Small intestine (tissue), 7 donors: ENCODE measurements around the gene C12orf76. TPM values are rescaled to one million over a fixed set of nuclear protein-coding genes. Genes with fewer than 3 reads are reported as not detected.

Source experiments
- DNase-seq, 2 donors: peaks; one replicate each; pipeline versions ENCODE4 v3.0.0 to v3.0.0-alpha.2; 2013
- FAIRE-seq: peaks from 2 replicates; lab custom pipeline; 2012; peaks lifted over from hg19 to GRCh38; lab: Jason Lieb, UNC
- H3K27ac ChIP-seq, 3 donors: one replicate each; pipeline ENCODE4 v1.5.1; 2013; ENCODE audit warnings: low read length in 2 of 3, mild to moderate bottlenecking in 2 of 3, control low read depth in 1 of 3, inconsistent platforms in 1 of 3, low read depth in 1 of 3, moderate library complexity in 1 of 3
- H3K27me3 ChIP-seq, 3 donors: one replicate each; pipeline ENCODE4 v1.6.1; 2013; ENCODE audit warnings: low read length in 3 of 3, inconsistent platforms in 1 of 3; ENCODE audit not compliant: control insufficient read depth in 3 of 3, insufficient read depth in 3 of 3
- H3K36me3 ChIP-seq, 3 donors: one replicate each; pipeline ENCODE4 v1.6.1; 2013; ENCODE audit warnings: low read length in 3 of 3, inconsistent platforms in 1 of 3, low read depth in 1 of 3, mild to moderate bottlenecking in 1 of 3, moderate library complexity in 1 of 3; ENCODE audit not compliant: control insufficient read depth in 3 of 3, insufficient read depth in 2 of 3
- H3K4me1 ChIP-seq, 3 donors: one replicate each; pipeline ENCODE4 v1.6.1; 2013; ENCODE audit warnings: low read length in 2 of 3, inconsistent platforms in 1 of 3, low read depth in 1 of 3, mild to moderate bottlenecking in 1 of 3, moderate library complexity in 1 of 3; ENCODE audit not compliant: control insufficient read depth in 3 of 3, insufficient read depth in 2 of 3
- H3K4me3 ChIP-seq, 3 donors: one replicate each; pipeline ENCODE4 v1.5.1; 2013; ENCODE audit warnings: low read length in 3 of 3, control low read depth in 1 of 3, inconsistent platforms in 1 of 3, low read depth in 1 of 3, mild to moderate bottlenecking in 1 of 3, moderate library complexity in 1 of 3
- H3K9me3 ChIP-seq, 2 donors: one replicate each; pipeline ENCODE4 v1.6.1; 2013; ENCODE audit warnings: low read depth in 1 of 2, low read length in 1 of 2; ENCODE audit not compliant: control insufficient read depth in 2 of 2, insufficient read depth in 1 of 2
- WGBS, 3 donors: extraction: QIAGEN DNeasy Blood & Tissue Kit; methylation state at CpG; one replicate each; pipeline ENCODE4 v1.1.7; 2013; 5-methylcytosine and 5-hydroxymethylcytosine counted together
- polyA plus RNA-seq, 4 donors: library from polyadenylated mRNA; stranded (reverse) in 3 of 4; unstranded in 1 of 4; fragments of 200-250 nt in 3 of 4; fragments of 120-200 nt in 1 of 4; gene quantifications; one replicate each; pipeline versions ENCODE4 v1.2.1 to v1.2.3, GENCODE V29; 2013
- donor health status: healthy with polysubstance abuse.
- donor health status: control.
- donor health status: control.
- donor health status: Bipolar disorder and iron deficiency.
- donor health status: healthy.

Gene C12orf76
- polyA plus RNA-seq, 4 donors = 5.4 to 32.4 (median 8.1) TPM

DNA sequence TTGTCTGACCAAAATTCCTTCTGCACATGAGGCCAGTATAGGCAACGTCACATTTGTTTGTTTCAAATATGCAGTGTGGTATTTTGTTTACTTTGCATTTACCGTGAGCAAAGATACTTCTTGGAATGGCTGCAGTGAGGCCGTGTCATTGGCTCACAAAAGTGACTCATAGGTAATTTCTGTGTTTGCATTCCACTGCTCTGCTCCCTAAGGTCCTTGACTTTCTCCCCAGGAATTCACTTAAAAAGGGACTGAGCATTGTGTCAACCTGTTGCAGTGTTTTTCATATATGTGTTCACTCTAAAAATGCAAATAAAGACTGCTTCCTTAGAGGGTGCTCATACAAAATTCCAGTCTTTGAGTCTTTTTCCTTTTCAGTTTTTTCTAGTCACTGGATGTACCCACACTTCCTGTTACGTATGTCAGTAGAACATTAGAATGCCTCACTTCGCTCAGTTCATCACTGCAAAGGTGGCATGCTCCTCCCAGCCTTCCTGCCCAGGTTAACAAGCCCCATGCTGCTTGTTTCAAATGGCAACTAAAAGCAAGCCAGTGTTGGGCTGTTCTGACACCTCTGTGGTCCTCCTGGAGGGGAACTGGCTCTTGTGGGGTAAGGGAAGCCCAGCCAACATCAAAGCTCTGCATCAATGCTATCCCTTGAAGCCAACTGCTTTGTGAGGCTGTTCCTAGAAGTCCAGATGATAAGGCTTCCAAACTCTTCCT lies 9.1 kb downstream of the C12orf76 start:
- H3K9me3 ChIP-seq = no peaks in the 10 kb centered on the region
- FAIRE-seq (no peak), DNase-seq (peak; percentile 59 to 84)
- H3K4me3 ChIP-seq = no peak overlapping the region
- H3K36me3 ChIP-seq = peaks cover 11 to 51% (median 21%) of the 10 kb centered on the region in 3 donors
- H3K27me3 ChIP-seq = no peaks in the 10 kb centered on the region
- 25 to 46% (median 44%) methylated on average over 5 of the region's 5 CpGs for WGBS, 3 donors
- peaks cover 0 to 21% (median 4%) of the 10 kb centered on the region in 3 donors for H3K4me1 ChIP-seq
- H3K27ac ChIP-seq = peak overlapping the region; percentile 55 to 88 (median 66)

DNA sequence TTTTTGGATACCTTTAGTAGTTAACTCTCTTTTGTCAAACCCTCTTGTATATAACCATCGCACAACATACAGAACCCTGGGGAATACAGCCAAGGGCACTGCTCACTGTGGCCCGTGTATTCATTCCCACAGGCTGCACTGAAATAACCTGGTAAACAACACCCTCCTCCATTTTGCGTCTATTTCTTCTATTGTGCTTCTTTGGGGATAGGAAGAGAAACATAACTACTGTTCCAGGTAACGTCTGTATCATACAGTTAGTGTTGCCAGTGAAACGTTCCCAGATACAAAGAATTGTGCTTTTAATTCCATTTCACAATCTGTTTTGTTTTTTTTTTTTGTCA lies 9.6 kb downstream of the C12orf76 start:
- Histone ChIP-seq H3K4me3 (no peak overlapping the region), H3K27me3 (no peaks in the 10 kb centered on the region), H3K36me3 (peaks cover 14 to 48% (median 22%) of the 10 kb centered on the region in 3 donors), H3K4me1 (peaks cover 0 to 21% (median 4%) of the 10 kb centered on the region in 3 donors), H3K9me3 (no peaks in the 10 kb centered on the region), H3K27ac (peak overlapping the region in 2 of 3 donors; percentile 66 to 69)
- DNase-seq (no peak), FAIRE-seq (no peak)
- WGBS, 3 donors = 45 to 56% (median 46%) methylated on average over 5 of the region's 5 CpGs

- FAIRE-seq (no peak), DNase-seq (no peak)
- no peak overlapping the region for H3K27ac ChIP-seq
- peaks cover 0 to 19% (median 4%) of the 10 kb centered on the region in 3 donors for H3K4me1 ChIP-seq
- no peaks in the 10 kb centered on the region for H3K9me3 ChIP-seq
- 86 to 92% (median 90%) methylated on average over 5 of the region's 5 CpGs for WGBS, 3 donors
- peaks cover 17 to 40% (median 25%) of the 10 kb centered on the region in 3 donors for H3K36me3 ChIP-seq
- no peak overlapping the region for H3K4me3 ChIP-seq
- H3K27me3 ChIP-seq = no peaks in the 10 kb centered on the region
Measured at GRCh38 chr12:110037315-110037714, 11.0 kb downstream of the C12orf76 start.

GRCh38 chr12:110035534-110036104 lies 12.7 kb downstream of the C12orf76 start:
- 86 to 89% (median 86%) methylated on average over 7 of the region's 7 CpGs for WGBS, 3 donors
- Histone ChIP-seq H3K9me3 (no peaks in the 10 kb centered on the region), H3K4me3 (no peak overlapping the region), H3K4me1 (peaks cover 0 to 18% (median 4%) of the 10 kb centered on the region in 3 donors), H3K27me3 (no peaks in the 10 kb centered on the region), H3K36me3 (peaks cover 17 to 38% (median 18%) of the 10 kb centered on the region in 3 donors), H3K27ac (no peak overlapping the region)
- DNase-seq (no peak), FAIRE-seq (no peak)

DNA sequence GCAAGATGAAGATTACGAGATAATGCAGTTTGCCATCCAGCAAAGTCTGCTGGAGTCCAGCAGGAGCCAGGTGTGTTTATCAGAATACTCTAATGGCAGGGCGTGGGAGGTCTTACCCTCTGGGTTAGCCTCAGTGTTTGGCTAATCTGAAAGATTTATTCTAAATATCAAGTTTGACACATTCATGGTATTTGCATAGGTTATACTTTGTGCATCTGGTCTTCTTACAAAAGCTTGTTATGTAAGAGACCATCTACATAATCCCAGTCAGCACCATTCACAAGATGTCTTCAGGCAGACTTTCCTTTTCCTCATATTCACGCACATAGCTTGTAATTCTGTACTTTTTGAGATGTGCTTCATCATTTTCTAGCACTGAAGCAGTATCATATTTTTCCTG lies 14.4 kb downstream of the C12orf76 start:
- no peak for DNase-seq
- no peaks in the 10 kb centered on the region for H3K9me3 ChIP-seq
- peaks cover 24 to 43% (median 26%) of the 10 kb centered on the region in 3 donors for H3K36me3 ChIP-seq
- no peak overlapping the region for H3K27ac ChIP-seq
- no peak overlapping the region for H3K4me3 ChIP-seq
- 91 to 96% (median 94%) methylated on average over 3 of the region's 3 CpGs for WGBS, 3 donors
- no peaks in the 10 kb centered on the region for H3K27me3 ChIP-seq
- H3K4me1 ChIP-seq = peaks cover 0 to 8% (median 0%) of the 10 kb centered on the region in 3 donors
- no peak for FAIRE-seq

DNA sequence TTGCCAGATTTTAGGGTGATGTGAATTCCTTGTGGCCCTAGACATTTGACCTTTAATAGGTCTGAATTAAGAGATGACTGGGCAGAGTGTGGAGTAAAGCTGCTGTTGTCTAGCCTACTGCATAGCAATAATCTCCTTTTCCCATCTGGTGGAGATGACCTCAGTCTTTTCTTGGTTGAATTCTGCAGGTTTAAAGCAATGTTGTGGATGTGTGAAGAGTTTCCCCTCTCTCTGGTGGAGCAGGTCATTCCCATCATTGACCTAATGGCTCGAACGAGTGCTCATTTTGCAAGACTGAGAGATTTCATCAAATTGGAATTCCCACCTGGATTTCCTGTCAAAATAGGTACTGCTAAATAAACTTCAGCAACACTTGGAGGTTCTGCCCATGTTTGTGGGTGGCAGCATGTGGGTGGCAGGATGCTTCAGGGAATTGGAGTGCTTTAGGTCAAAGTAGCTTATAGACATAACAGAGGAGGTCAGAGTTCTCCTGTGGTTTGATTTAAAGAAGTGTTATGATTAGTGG lies 19.0 kb downstream of the C12orf76 start:
- DNase-seq = no peak
- WGBS, 3 donors = 82 to 92% (median 92%) methylated on average over 2 of the region's 2 CpGs

DNA sequence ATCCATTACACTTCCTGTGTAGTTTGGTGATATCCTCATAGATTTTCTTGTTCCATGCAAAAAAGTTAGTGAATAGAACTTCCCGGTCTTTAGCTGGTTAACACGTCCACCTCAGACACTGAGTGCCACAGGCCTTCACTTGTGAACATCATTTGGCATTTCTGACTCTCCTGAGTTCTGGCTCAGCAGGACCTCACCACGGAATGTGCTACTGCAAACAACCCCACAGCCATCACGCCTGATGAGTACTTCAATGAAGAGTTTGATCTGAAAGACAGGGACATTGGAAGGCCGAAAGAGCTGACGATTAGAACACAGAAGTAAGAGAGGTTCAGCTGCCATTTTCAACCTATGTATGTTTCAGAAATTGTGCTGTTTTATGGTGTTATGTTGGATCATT lies 20.0 kb downstream of the C12orf76 start:
- 88 to 91% (median 89%) methylated on average over 6 of the region's 6 CpGs for WGBS, 3 donors
- H3K9me3 ChIP-seq = no peaks in the 10 kb centered on the region
- peaks cover 16 to 33% (median 26%) of the 10 kb centered on the region in 3 donors for H3K36me3 ChIP-seq
- no peak overlapping the region for H3K27ac ChIP-seq
- H3K27me3 ChIP-seq = no peaks in the 10 kb centered on the region
- no peaks in the 10 kb centered on the region for H3K4me1 ChIP-seq
- DNase-seq (no peak), FAIRE-seq (no peak)
- no peak overlapping the region for H3K4me3 ChIP-seq

More for the DNA sequence above, 19.0 kb downstream of the C12orf76 start:
- H3K4me3 ChIP-seq = no peak overlapping the region
- peaks cover 18 to 31% (median 30%) of the 10 kb centered on the region in 3 donors for H3K36me3 ChIP-seq
- no peaks in the 10 kb centered on the region for H3K9me3 ChIP-seq
- no peaks in the 10 kb centered on the region for H3K4me1 ChIP-seq
- H3K27ac ChIP-seq = no peak overlapping the region
- no peak for FAIRE-seq
- no peaks in the 10 kb centered on the region for H3K27me3 ChIP-seq

- 69 to 83% (median 79%) methylated on average over 2 of the region's 2 CpGs for WGBS, 3 donors
- Histone ChIP-seq H3K9me3 (no peaks in the 10 kb centered on the region), H3K4me3 (no peak overlapping the region), H3K4me1 (no peaks in the 10 kb centered on the region), H3K27ac (no peak overlapping the region), H3K36me3 (peaks cover 16 to 40% (median 31%) of the 10 kb centered on the region in 3 donors), H3K27me3 (no peaks in the 10 kb centered on the region)
- FAIRE-seq (no peak), DNase-seq (no peak)
Measured at GRCh38 chr12:110024051-110024450, 24.3 kb downstream of the C12orf76 start.
